HG03159 (cell line): ENCODE data around the gene FOXD4L3.
"Not testable (repeated sequence)": the region's sequence is repeated elsewhere in the genome, so short reads cannot be mapped to it uniquely, and the experiment has no call there.

ENCODE experiments used
- ATAC-seq: cut with Tn5 transposase; IDR thresholded peaks from one replicate; pipeline ENCODE4 v1.9.1; 2021; ENCODE audit warnings: mild to moderate bottlenecking, moderate library complexity; ENCODE audit not compliant: unreplicated experiment

The FOXD4L3 gene

DNA sequence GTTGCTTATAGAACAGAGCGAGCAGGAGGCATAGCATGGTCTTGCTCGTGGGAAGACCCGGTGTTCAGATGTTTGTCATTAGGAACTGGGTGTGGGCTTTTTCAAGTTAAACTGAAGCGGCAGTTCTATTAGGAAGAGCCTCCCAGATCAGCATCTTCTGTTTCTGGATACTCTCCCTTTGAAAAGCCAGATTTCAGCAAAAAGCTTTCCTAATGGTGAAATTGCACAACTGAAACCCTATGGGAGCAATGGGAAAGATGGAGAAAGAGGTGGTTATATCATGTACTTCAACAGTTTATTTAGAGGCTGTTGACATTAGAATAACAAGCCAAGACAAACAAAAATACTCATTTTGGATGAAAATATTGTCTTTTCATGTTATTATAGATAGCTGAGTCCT is 41.3 kb downstream of the FOXD4L3 start:
- not testable (repeated sequence) for ATAC-seq

- not testable (repeated sequence) for ATAC-seq
Observed at GRCh38 chr9:68351689-68352088, 49.0 kb downstream of the FOXD4L3 start.
